Trophoblast cell (in vitro differentiated cells and primary cell): Measurements from ENCODE around the gene PLCH1.

ENCODE experiments used
- DNase-seq, 2 donors: peaks; one replicate each; pipeline ENCODE4 v3.0.0-alpha.2; 2016
- H2AFZ ChIP-seq: 2 replicates; pipeline ENCODE4 v1.6.1; 2013; ENCODE audit warnings: low read length, moderate library complexity, mild to moderate bottlenecking; ENCODE audit not compliant: insufficient read depth, poor library complexity
- H2AK5ac ChIP-seq: 2 replicates; pipeline ENCODE4 v1.6.1; 2013; ENCODE audit warnings: mild to moderate bottlenecking, low read length
- H2BK120ac ChIP-seq: 2 replicates; pipeline ENCODE4 v1.6.1; 2013; ENCODE audit warnings: low read length, mild to moderate bottlenecking, moderate library complexity; ENCODE audit not compliant: insufficient read depth, poor library complexity
- H2BK12ac ChIP-seq: 2 replicates; pipeline ENCODE4 v1.6.1; 2013; ENCODE audit warnings: mild to moderate bottlenecking, low read length, moderate library complexity
- H2BK5ac ChIP-seq: 2 replicates; pipeline ENCODE4 v1.6.1; 2013; ENCODE audit warnings: low read length, low read depth, moderate library complexity, mild to moderate bottlenecking; ENCODE audit not compliant: poor library complexity
- H3K14ac ChIP-seq: 2 replicates; pipeline ENCODE4 v1.6.1; 2013; ENCODE audit warnings: mild to moderate bottlenecking, low read length
- H3K18ac ChIP-seq: 2 replicates; pipeline ENCODE4 v1.6.1; 2013; ENCODE audit warnings: mild to moderate bottlenecking, low read length
- H3K23ac ChIP-seq: 2 replicates; pipeline ENCODE4 v1.6.1; 2013; ENCODE audit warnings: low read length
- H3K27ac ChIP-seq: 2 replicates; pipeline ENCODE4 v1.5.1; 2013; ENCODE audit warnings: low read depth, mild to moderate bottlenecking, inconsistent platforms, low read length, moderate library complexity
- H3K27me3 ChIP-seq: 2 replicates; pipeline ENCODE4 v1.6.1; 2013; ENCODE audit warnings: inconsistent platforms, mild to moderate bottlenecking, low read length, moderate library complexity; ENCODE audit not compliant: insufficient read depth
- H3K36me3 ChIP-seq, 2 experiments: 1 replicate in 1 of 2; 2 replicates in 1 of 2; pipeline ENCODE4 v1.6.1; 2013; ENCODE audit warnings: low read length in 2 of 2, mild to moderate bottlenecking in 2 of 2, moderate library complexity in 1 of 2; ENCODE audit not compliant: insufficient read depth in 2 of 2, control insufficient read depth in 1 of 2
- H3K4ac ChIP-seq: 2 replicates; pipeline ENCODE4 v1.6.1; 2013; ENCODE audit warnings: low read depth, mild to moderate bottlenecking, low read length, moderate library complexity
- H3K4me1 ChIP-seq, 2 experiments: 1 replicate in 1 of 2; 2 replicates in 1 of 2; pipeline ENCODE4 v1.6.1; 2013; ENCODE audit warnings: low read length in 2 of 2, mild to moderate bottlenecking in 2 of 2, moderate library complexity in 1 of 2; ENCODE audit not compliant: insufficient read depth in 2 of 2, control insufficient read depth in 1 of 2
- H3K4me2 ChIP-seq: 2 replicates; pipeline ENCODE4 v1.6.1; 2013; ENCODE audit warnings: inconsistent platforms, mild to moderate bottlenecking, low read length, moderate library complexity
- H3K4me3 ChIP-seq: 2 replicates; pipeline ENCODE4 v1.5.1; 2013; ENCODE audit warnings: mild to moderate bottlenecking, low read depth, low read length, inconsistent platforms
- H3K79me1 ChIP-seq: one replicate; pipeline ENCODE4 v1.6.1; 2013; ENCODE audit warnings: low read length
- H3K79me2 ChIP-seq: 2 replicates; pipeline ENCODE4 v1.6.1; 2013; ENCODE audit warnings: low read length, mild to moderate bottlenecking; ENCODE audit not compliant: control insufficient read depth, insufficient read depth, poor library complexity
- H3K9ac ChIP-seq: 2 replicates; pipeline ENCODE4 v1.6.1; 2013; ENCODE audit warnings: mild to moderate bottlenecking, low read length
- H3K9me3 ChIP-seq: 2 replicates; pipeline ENCODE4 v1.6.1; 2013; ENCODE audit warnings: low read depth, mild to moderate bottlenecking, control low read depth, inconsistent platforms, low read length; ENCODE audit not compliant: insufficient read depth
- H4K12ac ChIP-seq: 2 replicates; pipeline ENCODE4 v1.6.1; 2013; ENCODE audit warnings: low read depth, mild to moderate bottlenecking, low read length, moderate library complexity
- H4K8ac ChIP-seq: 2 replicates; pipeline ENCODE4 v1.6.1; 2013; ENCODE audit warnings: low read depth, mild to moderate bottlenecking, low read length, moderate library complexity
- H4K91ac ChIP-seq: one replicate; pipeline ENCODE4 v1.6.1; 2013; ENCODE audit warnings: low read depth, mild to moderate bottlenecking, low read length, moderate library complexity
- WGBS: extraction: QIAGEN DNeasy Blood & Tissue Kit; methylation state at CpG from one replicate; pipeline ENCODE4 v1.1.7; 2013; ENCODE audit warnings: missing lambda C conversion rate; ENCODE audit not compliant: insufficient read length, insufficient coverage; ENCODE audit errors: extremely low coverage; 5-methylcytosine and 5-hydroxymethylcytosine counted together

The PLCH1 gene

DNA sequence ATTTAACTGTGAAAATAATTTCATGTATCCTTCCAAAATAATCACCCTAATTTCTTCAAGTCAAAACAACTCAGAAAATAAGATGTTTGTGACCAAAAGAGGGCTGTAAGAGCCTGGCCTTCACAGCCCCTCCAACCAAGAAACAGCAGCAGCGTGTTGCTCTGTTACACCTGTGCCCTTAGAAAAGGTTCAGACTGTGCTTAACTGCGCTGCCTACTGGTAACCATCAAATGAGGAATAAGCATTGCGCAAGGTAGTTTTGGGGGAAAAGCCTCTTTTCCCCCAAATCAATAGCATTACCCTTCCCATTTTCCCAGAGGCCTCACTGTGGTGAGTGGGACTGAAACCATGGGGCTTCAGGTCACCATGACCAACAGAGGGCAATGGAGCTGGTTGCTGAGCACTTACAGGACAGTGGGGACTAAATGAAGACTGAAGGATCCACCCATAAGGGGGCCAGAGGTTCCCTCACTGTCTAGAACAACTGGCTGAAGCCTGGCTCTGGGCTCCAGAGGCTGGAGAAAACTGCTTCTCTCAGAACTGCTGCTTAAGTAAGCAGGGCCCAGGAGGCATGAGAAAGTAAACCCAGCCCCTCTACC lies 110.7 kb downstream of the PLCH1 start:
- H3K27me3 ChIP-seq = no peaks in the 10 kb centered on the region
- DNase-seq = no peak
- H3K4me1 ChIP-seq = no peaks in the 10 kb centered on the region
- H3K27ac ChIP-seq = no peak overlapping the region
- WGBS = no CpG with 5 or more reads among the region's 3 CpGs
- no peak overlapping the region for H3K14ac ChIP-seq
- no peak overlapping the region for H4K12ac ChIP-seq
- H3K36me3 ChIP-seq = no peaks in the 10 kb centered on the region
- no peak overlapping the region for H2AK5ac ChIP-seq
- H3K79me1 ChIP-seq = no peaks in the 10 kb centered on the region
- H3K4ac ChIP-seq = no peak overlapping the region
- no peak overlapping the region for H4K8ac ChIP-seq
- H3K9ac ChIP-seq = no peak overlapping the region
- no peak overlapping the region for H2BK120ac ChIP-seq
- H3K23ac ChIP-seq = no peak overlapping the region
- H3K4me3 ChIP-seq = no peak overlapping the region
- H2BK12ac ChIP-seq = no peak overlapping the region
- H4K91ac ChIP-seq = no peak overlapping the region
- no peak overlapping the region for H2BK5ac ChIP-seq
- no peaks in the 10 kb centered on the region for H3K9me3 ChIP-seq
- H3K4me2 ChIP-seq = no peak overlapping the region
- H3K18ac ChIP-seq = no peak overlapping the region
- no peaks in the 10 kb centered on the region for H3K79me2 ChIP-seq
- no peak overlapping the region for H2AFZ ChIP-seq

DNA sequence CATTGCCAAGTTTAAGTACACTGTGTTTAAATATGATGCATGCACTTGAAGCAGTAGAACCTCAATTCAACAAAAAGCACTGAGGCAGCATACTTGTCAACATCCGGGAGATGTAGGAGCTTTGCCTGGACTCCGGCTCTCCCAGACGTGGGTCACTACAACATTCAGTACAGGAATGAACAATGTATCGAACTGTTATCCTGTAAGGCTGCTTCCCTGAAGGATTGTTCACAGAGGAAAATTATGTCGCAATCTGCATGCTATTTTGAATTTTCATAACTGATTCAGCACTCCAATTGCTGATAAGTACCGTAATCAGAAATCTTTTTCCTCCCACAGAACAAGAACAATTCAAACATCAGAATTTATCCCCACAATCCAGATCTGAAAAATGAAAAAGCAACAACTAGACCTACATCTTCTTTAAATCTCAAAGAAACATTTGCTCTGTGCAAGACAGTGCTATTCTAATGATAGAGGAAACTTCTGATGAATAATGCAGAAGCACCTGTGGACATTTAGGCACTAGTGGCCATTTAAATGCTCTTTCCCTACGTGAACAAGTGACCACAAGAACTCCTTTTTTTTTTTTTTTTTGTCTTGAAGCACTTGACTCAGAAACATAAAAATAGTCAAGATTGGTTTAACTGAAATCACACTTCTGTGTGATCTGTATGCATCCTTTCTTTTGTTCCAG lies 113.4 kb downstream of the PLCH1 start:
- no peak overlapping the region for H4K8ac ChIP-seq
- no peak overlapping the region for H4K12ac ChIP-seq
- H2AFZ ChIP-seq = no peak overlapping the region

DNA sequence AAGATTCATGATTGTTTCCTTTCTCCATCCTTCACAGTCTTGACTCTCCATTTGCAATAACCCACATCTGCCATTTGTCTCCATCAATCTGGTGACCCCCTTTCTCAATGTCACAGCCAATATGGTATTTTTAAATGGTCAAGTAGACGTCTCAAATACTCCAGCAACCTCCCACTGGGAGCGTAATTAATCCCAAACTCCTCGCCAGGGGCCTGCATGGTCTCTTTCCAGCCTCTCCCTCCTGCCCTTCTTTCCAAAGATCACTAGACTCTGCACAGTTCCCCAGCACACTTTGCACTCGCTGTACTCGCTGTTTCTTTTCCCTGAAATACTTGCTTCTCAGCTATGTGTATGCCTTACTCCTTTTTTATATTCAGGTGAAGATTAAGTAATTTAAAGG lies 115.3 kb downstream of the PLCH1 start:
- Histone ChIP-seq H4K91ac (no peak overlapping the region), H4K12ac (no peak overlapping the region), H3K4ac (no peak overlapping the region), H3K9ac (no peak overlapping the region), H2BK12ac (no peak overlapping the region), H3K27me3 (no peaks in the 10 kb centered on the region), H3K9me3 (no peaks in the 10 kb centered on the region), H3K36me3 (no peaks in the 10 kb centered on the region), H3K79me1 (no peaks in the 10 kb centered on the region), H4K8ac (no peak overlapping the region), H3K4me3 (no peak overlapping the region), H3K27ac (no peak overlapping the region), H2AFZ (no peak overlapping the region), H3K18ac (no peak overlapping the region), H2BK5ac (no peak overlapping the region), H2AK5ac (no peak overlapping the region), H3K4me1 (no peaks in the 10 kb centered on the region), H3K4me2 (no peak overlapping the region), H3K79me2 (no peaks in the 10 kb centered on the region), H3K14ac (no peak overlapping the region), H2BK120ac (no peak overlapping the region), H3K23ac (no peak overlapping the region)
- no CpG with 5 or more reads among the region's 5 CpGs for WGBS
- no peak for DNase-seq

More for the DNA sequence above, 113.4 kb downstream of the PLCH1 start:
- Histone ChIP-seq H3K4me2 (no peak overlapping the region), H3K9ac (no peak overlapping the region), H2AK5ac (no peak overlapping the region), H4K91ac (no peak overlapping the region), H3K9me3 (no peaks in the 10 kb centered on the region), H3K4ac (no peak overlapping the region), H3K4me1 (no peaks in the 10 kb centered on the region), H3K23ac (no peak overlapping the region), H3K79me1 (no peaks in the 10 kb centered on the region), H3K14ac (no peak overlapping the region), H3K4me3 (no peak overlapping the region), H3K36me3 (no peaks in the 10 kb centered on the region), H2BK120ac (no peak overlapping the region), H2BK5ac (no peak overlapping the region), H3K27ac (no peak overlapping the region), H3K18ac (no peak overlapping the region), H3K27me3 (no peaks in the 10 kb centered on the region), H3K79me2 (no peaks in the 10 kb centered on the region), H2BK12ac (no peak overlapping the region)
- peak in 1 of 2 donors; percentile 28 for DNase-seq
- no CpG with 5 or more reads among the region's 7 CpGs for WGBS

DNA sequence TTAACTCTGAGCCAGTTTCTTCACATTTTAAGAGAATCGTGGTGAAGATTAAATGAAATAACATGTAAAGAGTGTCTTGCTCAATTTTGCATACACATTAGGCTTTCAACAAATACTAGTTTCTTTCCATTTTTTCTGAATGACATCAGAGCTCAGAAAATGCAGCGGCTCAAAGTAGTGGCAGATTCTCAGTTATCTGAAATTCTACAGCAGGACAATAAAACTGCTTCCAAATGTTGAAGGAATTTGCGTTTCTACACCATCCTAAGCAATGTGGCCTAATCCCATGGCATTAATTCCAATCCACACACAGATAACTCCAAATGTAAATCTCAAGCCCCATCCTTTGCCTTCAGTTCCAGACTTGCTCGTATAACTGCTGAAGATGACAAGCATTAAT lies 115.8 kb downstream of the PLCH1 start:
- Histone ChIP-seq H3K4me2 (no peak overlapping the region), H4K91ac (no peak overlapping the region), H3K23ac (no peak overlapping the region), H2AK5ac (no peak overlapping the region), H3K4me3 (no peak overlapping the region), H3K18ac (no peak overlapping the region), H2BK12ac (no peak overlapping the region), H2BK5ac (no peak overlapping the region), H3K27ac (no peak overlapping the region), H3K9me3 (no peaks in the 10 kb centered on the region), H3K36me3 (no peaks in the 10 kb centered on the region), H3K79me2 (no peaks in the 10 kb centered on the region), H4K8ac (no peak overlapping the region), H3K14ac (no peak overlapping the region), H2BK120ac (no peak overlapping the region), H3K4me1 (no peaks in the 10 kb centered on the region), H3K9ac (no peak overlapping the region), H3K4ac (no peak overlapping the region), H4K12ac (no peak overlapping the region), H3K79me1 (no peaks in the 10 kb centered on the region), H3K27me3 (no peaks in the 10 kb centered on the region), H2AFZ (no peak overlapping the region)
- WGBS = no CpG with 5 or more reads among the region's 4 CpGs
- peak in 1 of 2 donors; percentile 69 for DNase-seq
